Kidney epithelial cell (primary cell): ENCODE measurements around the gene GPSM1. TPM values are rescaled to one million over a fixed set of nuclear protein-coding genes. Genes with fewer than 3 reads are reported as not detected.

Experiments used
- DNase-seq: peaks from one replicate; pipeline ENCODE4 v3.0.0-alpha.2; 2010; ENCODE audit warnings: low read depth
- H3K27me3 ChIP-seq: 2 replicates; pipeline ENCODE4 v1.6.0; 2011; ENCODE audit warnings: low read length; ENCODE audit not compliant: control insufficient read depth, insufficient read depth
- H3K36me3 ChIP-seq: 2 replicates; pipeline ENCODE4 v1.5.1; 2011; ENCODE audit warnings: low read length; ENCODE audit not compliant: control insufficient read depth, insufficient read depth
- H3K4me3 ChIP-seq: 2 replicates; pipeline ENCODE4 v1.5.1; 2011; ENCODE audit warnings: low read depth, mild to moderate bottlenecking, control low read depth, low read length
- total RNA-seq: library from RNA; depleted of rRNA; stranded (reverse); fragments of >200 nt; gene quantifications from 2 replicates; pipeline ENCODE4 v1.2.3, GENCODE V29; 2015
- TF ChIP-seq, protein P1 (sequence below): IDR thresholded peaks from 2 replicates; pipeline ENCODE4 v1.5.1; 2011; ENCODE audit warnings: mild to moderate bottlenecking, moderate library complexity, low read length, control low read depth, inconsistent platforms; ENCODE audit not compliant: insufficient read depth, poor library complexity, severe bottlenecking

GPSM1 gene
- total RNA-seq, 1 donor from 2014 or later: 31.8 TPM

DNA sequence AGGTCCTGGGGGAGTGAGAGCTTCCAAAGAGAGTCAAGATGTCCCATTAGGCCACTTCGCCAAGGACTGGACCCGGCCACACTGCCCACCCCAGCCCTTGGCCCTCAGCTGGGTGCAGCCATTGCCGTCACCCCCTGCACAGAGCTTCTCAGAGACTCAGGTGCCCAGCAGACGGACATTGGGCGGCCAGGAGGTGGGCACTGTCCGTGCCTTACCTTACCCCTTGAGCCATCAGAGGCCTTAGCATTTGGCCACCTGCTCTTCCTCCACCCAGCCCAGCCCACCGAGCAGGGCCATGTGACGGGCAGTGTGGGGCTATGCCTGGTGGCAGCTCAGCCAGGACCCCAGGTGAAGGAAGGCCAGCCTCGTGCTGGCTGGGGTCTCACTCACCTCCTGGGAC is 39.5 kb downstream of the GPSM1 start:
- Histone ChIP-seq H3K36me3 (no peaks in the 10 kb centered on the region), H3K4me3 (no peak overlapping the region), H3K27me3 (no peaks in the 10 kb centered on the region)
- no peak for DNase-seq
- TF ChIP-seq, protein P1, sequence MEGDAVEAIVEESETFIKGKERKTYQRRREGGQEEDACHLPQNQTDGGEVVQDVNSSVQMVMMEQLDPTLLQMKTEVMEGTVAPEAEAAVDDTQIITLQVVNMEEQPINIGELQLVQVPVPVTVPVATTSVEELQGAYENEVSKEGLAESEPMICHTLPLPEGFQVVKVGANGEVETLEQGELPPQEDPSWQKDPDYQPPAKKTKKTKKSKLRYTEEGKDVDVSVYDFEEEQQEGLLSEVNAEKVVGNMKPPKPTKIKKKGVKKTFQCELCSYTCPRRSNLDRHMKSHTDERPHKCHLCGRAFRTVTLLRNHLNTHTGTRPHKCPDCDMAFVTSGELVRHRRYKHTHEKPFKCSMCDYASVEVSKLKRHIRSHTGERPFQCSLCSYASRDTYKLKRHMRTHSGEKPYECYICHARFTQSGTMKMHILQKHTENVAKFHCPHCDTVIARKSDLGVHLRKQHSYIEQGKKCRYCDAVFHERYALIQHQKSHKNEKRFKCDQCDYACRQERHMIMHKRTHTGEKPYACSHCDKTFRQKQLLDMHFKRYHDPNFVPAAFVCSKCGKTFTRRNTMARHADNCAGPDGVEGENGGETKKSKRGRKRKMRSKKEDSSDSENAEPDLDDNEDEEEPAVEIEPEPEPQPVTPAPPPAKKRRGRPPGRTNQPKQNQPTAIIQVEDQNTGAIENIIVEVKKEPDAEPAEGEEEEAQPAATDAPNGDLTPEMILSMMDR: no peak

DNA sequence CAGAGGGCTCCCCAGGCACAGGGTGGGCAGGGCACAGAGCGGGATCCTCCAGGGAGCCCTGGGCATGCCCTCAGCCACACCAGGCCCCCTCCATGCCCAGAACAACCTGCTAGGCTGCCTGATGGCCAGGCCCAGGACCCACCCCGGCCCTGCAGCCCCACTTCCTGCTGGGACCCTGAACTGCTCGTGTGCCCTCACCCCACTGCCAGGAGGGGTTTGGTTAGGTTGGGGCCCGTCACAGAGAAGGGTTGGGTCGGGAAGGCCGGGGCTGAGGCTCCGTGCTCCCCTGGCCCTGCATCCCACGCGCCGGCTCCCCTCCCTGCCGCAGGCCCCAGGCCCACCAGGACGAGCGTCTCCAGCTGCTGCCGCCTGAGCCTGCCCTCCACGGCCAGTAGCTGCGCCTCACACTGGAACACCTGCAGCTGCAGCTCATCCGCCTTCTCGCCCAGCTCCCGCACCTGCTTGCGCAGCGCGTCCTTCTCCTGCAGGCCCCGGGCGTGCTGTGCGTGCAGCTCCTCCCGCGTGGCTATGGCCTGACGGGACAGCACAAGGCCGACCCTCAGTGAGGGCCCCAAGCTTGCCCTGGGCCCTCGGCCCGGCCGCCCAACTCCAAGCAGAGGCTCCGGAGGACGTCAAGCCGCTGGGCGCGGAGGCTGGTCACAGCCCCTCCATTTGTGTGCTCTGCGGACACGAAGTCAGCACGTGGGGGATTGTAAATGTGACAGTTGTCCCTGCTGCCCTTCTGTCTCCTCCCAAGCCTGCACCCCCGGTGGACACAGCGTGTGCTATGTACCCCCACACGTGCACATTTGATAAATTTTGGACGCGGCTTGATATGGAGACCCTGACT is 40.2 kb downstream of the GPSM1 start:
- no peaks in the 10 kb centered on the region for H3K36me3 ChIP-seq
- no peak for DNase-seq
- TF ChIP-seq, protein P1: no peak
- no peak overlapping the region for H3K4me3 ChIP-seq
- no peaks in the 10 kb centered on the region for H3K27me3 ChIP-seq

DNA sequence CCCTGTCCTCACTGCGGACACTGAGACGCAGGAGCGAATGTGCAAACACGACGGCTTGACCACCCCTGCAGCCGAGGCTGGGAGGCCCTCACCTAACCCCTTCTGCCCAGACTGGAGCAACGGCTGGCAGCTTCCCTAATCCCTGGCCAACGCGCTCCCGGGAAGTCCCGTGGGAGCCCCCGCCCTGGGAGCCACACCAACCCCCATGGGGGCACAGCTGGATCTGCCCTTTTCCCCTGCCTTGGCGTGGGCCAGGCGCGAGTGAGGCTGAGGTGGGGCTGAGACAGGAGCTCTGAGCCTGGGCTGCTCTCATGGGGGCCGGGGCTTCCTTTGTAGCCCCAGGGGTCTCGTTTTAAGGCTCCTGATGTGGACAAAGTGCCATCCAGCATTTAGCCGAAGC is 40.9 kb downstream of the GPSM1 start:
- no peak for DNase-seq
- no peaks in the 10 kb centered on the region for H3K27me3 ChIP-seq

DNA sequence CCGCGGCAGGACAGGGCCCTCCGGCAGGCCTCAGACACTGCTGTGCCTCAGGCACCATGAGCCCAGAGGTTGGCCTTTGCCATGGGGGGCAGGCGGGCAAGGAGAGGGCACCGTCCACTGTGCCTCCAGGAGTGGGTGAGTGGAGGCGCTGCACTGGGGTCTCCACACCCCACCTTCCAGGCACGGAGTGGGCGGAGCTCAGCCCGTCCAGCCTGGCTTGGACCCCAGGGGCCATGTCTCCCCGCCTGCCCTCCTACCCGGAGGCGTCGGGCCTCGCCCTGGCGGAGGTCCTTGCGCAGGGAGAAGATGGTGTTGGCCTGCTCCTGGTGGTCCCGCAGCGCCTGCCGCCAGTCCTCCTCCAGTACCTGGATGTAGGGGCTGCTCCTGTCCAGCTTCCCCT is 42.7 kb downstream of the GPSM1 start:
- Histone ChIP-seq H3K27me3 (no peaks in the 10 kb centered on the region), H3K4me3 (no peak overlapping the region), H3K36me3 (no peaks in the 10 kb centered on the region)
- TF ChIP-seq, protein P1: no peak
- no peak for DNase-seq

More for the DNA sequence above, 40.9 kb downstream of the GPSM1 start:
- no peaks in the 10 kb centered on the region for H3K36me3 ChIP-seq
- no peak overlapping the region for H3K4me3 ChIP-seq
- TF ChIP-seq, protein P1: no peak

DNA sequence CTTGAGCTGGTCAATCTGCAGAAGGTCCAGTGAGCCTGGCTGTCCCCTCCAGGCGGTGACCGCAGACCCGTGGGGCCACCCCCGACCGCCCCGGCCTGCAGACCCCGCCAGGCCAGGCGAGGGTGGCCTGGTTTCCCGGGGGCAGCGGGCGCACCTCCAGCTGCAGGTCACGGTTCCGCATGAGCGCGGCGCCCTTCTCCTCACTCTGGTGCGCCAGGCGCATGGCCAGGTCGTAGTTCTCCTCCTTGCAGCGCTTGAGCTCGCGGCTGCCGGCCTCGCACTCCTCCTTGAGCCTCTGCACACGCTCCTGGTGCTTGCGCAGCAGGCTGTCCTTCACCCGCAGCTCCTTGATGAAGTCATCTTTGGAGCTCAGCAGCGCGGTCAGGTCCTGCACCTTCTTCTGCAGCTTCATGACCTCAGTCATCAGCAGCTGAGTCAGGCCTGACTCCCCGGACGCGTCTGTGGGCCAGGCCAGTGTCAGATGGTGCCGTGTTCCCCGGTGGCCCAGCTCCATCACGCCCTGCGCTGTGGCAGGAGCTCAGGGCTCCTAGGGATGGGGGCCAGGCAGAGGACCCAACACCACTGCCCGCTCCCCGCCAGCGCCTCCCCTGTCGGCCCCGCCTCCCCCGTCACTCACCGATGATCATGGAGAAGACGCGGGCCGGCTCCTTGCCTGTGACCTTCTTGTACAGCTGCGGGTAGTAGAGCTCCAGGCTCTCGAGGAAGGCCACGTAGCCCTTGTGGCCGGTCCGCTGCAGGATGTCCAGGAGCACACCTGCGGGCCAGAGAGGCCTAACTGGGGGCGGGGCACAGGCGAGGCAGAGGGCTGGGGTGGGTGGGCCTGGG is 43.6 kb downstream of the GPSM1 start:
- no peaks in the 10 kb centered on the region for H3K36me3 ChIP-seq
- no peaks in the 10 kb centered on the region for H3K27me3 ChIP-seq
- no peak for DNase-seq
- H3K4me3 ChIP-seq: no peak overlapping the region
- TF ChIP-seq, protein P1: no peak
